Measurements from ENCODE around the gene TMEM26. TPM values are rescaled to one million over a fixed set of nuclear protein-coding genes. Genes with fewer than 3 reads are reported as not detected.

The TMEM26 gene
- total RNA-seq, 1 donor = 6.5 TPM

- no peaks in the 10 kb centered on the region for H3K9me3 ChIP-seq (ENCODE audit: low read depth, low read length)
- DNase-seq (ENCODE audit: insufficient read length, low spot score, missing footprints) = no peak
Observed at GRCh38 chr10:61448091-61448490, 5.1 kb downstream of the TMEM26 start.

GRCh38 chr10:61439058-61439609, 14.0 kb downstream of the TMEM26 start:
- no peaks in the 10 kb centered on the region for H3K79me2 ChIP-seq (ENCODE audit: insufficient read depth, low read length)
- H3K4me3 ChIP-seq (ENCODE audit: insufficient read depth, low read length) = no peak overlapping the region
- no peak for DNase-seq (ENCODE audit: insufficient read length, low spot score, missing footprints)
- TF ChIP-seq, protein P1, sequence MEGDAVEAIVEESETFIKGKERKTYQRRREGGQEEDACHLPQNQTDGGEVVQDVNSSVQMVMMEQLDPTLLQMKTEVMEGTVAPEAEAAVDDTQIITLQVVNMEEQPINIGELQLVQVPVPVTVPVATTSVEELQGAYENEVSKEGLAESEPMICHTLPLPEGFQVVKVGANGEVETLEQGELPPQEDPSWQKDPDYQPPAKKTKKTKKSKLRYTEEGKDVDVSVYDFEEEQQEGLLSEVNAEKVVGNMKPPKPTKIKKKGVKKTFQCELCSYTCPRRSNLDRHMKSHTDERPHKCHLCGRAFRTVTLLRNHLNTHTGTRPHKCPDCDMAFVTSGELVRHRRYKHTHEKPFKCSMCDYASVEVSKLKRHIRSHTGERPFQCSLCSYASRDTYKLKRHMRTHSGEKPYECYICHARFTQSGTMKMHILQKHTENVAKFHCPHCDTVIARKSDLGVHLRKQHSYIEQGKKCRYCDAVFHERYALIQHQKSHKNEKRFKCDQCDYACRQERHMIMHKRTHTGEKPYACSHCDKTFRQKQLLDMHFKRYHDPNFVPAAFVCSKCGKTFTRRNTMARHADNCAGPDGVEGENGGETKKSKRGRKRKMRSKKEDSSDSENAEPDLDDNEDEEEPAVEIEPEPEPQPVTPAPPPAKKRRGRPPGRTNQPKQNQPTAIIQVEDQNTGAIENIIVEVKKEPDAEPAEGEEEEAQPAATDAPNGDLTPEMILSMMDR (IDR thresholded peaks at IDR 0.05; ENCODE audit: extremely low read depth, low read depth, low read length) = no peak
- no peaks in the 10 kb centered on the region for H3K36me3 ChIP-seq (ENCODE audit: insufficient read depth, low read length)
- H3K4me2 ChIP-seq (ENCODE audit: insufficient read depth, low read length) = no peak overlapping the region
- H3K27ac ChIP-seq (ENCODE audit: low read depth, low read length) = no peak overlapping the region
- H4K20me1 ChIP-seq (ENCODE audit: insufficient read depth, low read length) = no peaks in the 10 kb centered on the region
- no peaks in the 10 kb centered on the region for H3K4me1 ChIP-seq (ENCODE audit: insufficient read depth, low read length)
- H3K27me3 ChIP-seq (ENCODE audit: insufficient read depth, low read length) = no peaks in the 10 kb centered on the region
- no peaks in the 10 kb centered on the region for H3K9me3 ChIP-seq (ENCODE audit: low read depth, low read length)
- H2AFZ ChIP-seq (ENCODE audit: low read length) = no peak overlapping the region

More at GRCh38 chr10:61448091-61448490, 5.1 kb downstream of the TMEM26 start:
- no peak overlapping the region for H3K4me2 ChIP-seq (ENCODE audit: insufficient read depth, low read length)
- no peaks in the 10 kb centered on the region for H4K20me1 ChIP-seq (ENCODE audit: insufficient read depth, low read length)
- peaks cover 2% of the 10 kb centered on the region for H3K4me1 ChIP-seq (ENCODE audit: insufficient read depth, low read length)
- TF ChIP-seq, protein P1 (IDR thresholded peaks at IDR 0.05; ENCODE audit: extremely low read depth, low read depth, low read length) = no peak
- H3K79me2 ChIP-seq (ENCODE audit: insufficient read depth, low read length) = no peaks in the 10 kb centered on the region
- no peak overlapping the region for H2AFZ ChIP-seq (ENCODE audit: low read length)
- no peak overlapping the region for H3K27ac ChIP-seq (ENCODE audit: low read depth, low read length)
- H3K4me3 ChIP-seq (ENCODE audit: insufficient read depth, low read length) = no peak overlapping the region
- no peaks in the 10 kb centered on the region for H3K36me3 ChIP-seq (ENCODE audit: insufficient read depth, low read length)
- peaks cover 10% of the 10 kb centered on the region for H3K27me3 ChIP-seq (ENCODE audit: insufficient read depth, low read length)

DNA sequence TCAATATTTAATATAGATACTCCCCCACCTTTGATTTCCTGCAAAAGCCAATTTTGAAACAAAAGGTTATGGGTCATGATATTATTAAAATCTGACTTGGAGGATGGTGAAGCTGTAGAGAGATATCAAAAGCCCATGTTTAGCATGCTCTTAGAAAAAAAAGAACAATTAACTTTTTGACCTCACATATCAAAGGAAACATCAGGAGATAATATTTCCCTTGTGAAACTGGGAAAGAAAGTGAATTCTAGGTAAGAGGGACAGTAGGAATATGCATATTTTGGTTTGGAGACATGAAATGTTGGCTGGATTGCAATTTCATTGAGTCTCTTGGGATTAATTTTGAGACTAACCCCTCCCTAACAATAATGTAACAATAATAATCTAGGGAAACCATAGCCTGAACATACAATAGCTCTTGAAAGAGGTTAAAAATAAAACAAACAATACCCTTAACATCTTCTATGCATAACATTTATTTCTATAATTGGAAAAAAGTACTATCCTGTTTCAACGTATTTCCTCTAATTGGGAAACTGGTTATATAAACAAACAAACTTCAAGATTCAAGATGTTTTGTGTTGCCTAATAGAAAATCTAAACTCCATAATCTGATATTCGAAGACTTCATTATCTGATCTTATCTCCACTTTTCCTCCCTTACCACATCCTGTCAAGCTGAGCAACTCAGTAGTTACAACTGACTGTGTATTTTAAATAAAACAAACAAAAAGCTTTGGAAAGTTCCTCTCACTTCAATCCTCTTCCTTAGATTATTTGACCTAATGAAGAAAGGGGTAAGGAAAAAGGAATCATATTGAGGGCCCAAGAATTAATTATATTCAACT, 14.8 kb downstream of the TMEM26 start:
- TF ChIP-seq, protein P1 (IDR thresholded peaks at IDR 0.05; ENCODE audit: extremely low read depth, low read depth, low read length) = no peak
- Histone ChIP-seq H2AFZ (ENCODE audit: low read length) (no peak overlapping the region), H3K4me2 (ENCODE audit: insufficient read depth, low read length) (no peak overlapping the region), H3K36me3 (ENCODE audit: insufficient read depth, low read length) (no peaks in the 10 kb centered on the region), H3K27ac (ENCODE audit: low read depth, low read length) (no peak overlapping the region), H3K79me2 (ENCODE audit: insufficient read depth, low read length) (no peaks in the 10 kb centered on the region), H3K4me1 (ENCODE audit: insufficient read depth, low read length) (no peaks in the 10 kb centered on the region), H4K20me1 (ENCODE audit: insufficient read depth, low read length) (no peaks in the 10 kb centered on the region), H3K9me3 (ENCODE audit: low read depth, low read length) (no peaks in the 10 kb centered on the region), H3K27me3 (ENCODE audit: insufficient read depth, low read length) (no peaks in the 10 kb centered on the region), H3K4me3 (ENCODE audit: insufficient read depth, low read length) (no peak overlapping the region)
- DNase-seq (ENCODE audit: insufficient read length, low spot score, missing footprints) = no peak

GRCh38 chr10:61423178-61423577, 30.0 kb downstream of the TMEM26 start:
- H3K4me1 ChIP-seq (ENCODE audit: insufficient read depth, low read length) = no peaks in the 10 kb centered on the region
- H3K27ac ChIP-seq (ENCODE audit: low read depth, low read length) = no peak overlapping the region
- H3K4me2 ChIP-seq (ENCODE audit: insufficient read depth, low read length) = no peak overlapping the region
- H3K4me3 ChIP-seq (ENCODE audit: insufficient read depth, low read length) = no peak overlapping the region
- H3K9me3 ChIP-seq (ENCODE audit: low read depth, low read length) = no peaks in the 10 kb centered on the region
- TF ChIP-seq, protein P1 (IDR thresholded peaks at IDR 0.05; ENCODE audit: extremely low read depth, low read depth, low read length) = no peak
- H3K79me2 ChIP-seq (ENCODE audit: insufficient read depth, low read length) = no peaks in the 10 kb centered on the region
- H3K27me3 ChIP-seq (ENCODE audit: insufficient read depth, low read length) = no peaks in the 10 kb centered on the region
- H4K20me1 ChIP-seq (ENCODE audit: insufficient read depth, low read length) = no peaks in the 10 kb centered on the region
- no peak for DNase-seq (ENCODE audit: insufficient read length, low spot score, missing footprints)
- no peak overlapping the region for H2AFZ ChIP-seq (ENCODE audit: low read length)
- no peaks in the 10 kb centered on the region for H3K36me3 ChIP-seq (ENCODE audit: insufficient read depth, low read length)

Data from osteoblast (primary cell).